OCI-LY3 (cell line): ENCODE results near the gene BTG2.

Experiments used
- H2AFZ ChIP-seq: fragments of 200-600, 300-600 bp; shearing (Covaris generic); 2 replicates; pipeline ENCODE4 v1.6.0; 2014; ENCODE audit warnings: antibody characterized with exemption, low read depth, low read length
- H3K27ac ChIP-seq: fragments of 200-600, 300-600 bp; sonication (generic); 2 replicates; pipeline ENCODE4 v1.5.1; 2014; ENCODE audit warnings: mild to moderate bottlenecking, low read length, moderate library complexity, mixed read lengths
- H3K27me3 ChIP-seq: fragments of 200-600, 300-600 bp; sonication (generic); 2 replicates; pipeline ENCODE4 v1.6.1; 2014; ENCODE audit warnings: low read depth, low read length, mixed read lengths
- H3K36me3 ChIP-seq: fragments of 200-600, 300-600 bp; sonication (generic); replicated peaks from 2 replicates; pipeline ENCODE3; 2014; ENCODE audit warnings: low read depth, low read length, mixed read lengths
- H3K4me1 ChIP-seq: fragments of 300-600, 200-600 bp; sonication (generic); 2 replicates; pipeline ENCODE4 v1.6.1; 2014; ENCODE audit warnings: low read length, mixed read lengths
- H3K4me2 ChIP-seq: fragments of 200-600, 300-600 bp; sonication (generic); 2 replicates; pipeline ENCODE4 v1.6.1; 2014; ENCODE audit warnings: low read length, mixed read lengths
- H3K4me3 ChIP-seq: fragments of 300-600, 200-600 bp; sonication (generic); 2 replicates; pipeline ENCODE4 v1.5.1; 2014; ENCODE audit warnings: antibody characterized with exemption, mild to moderate bottlenecking, low read length, moderate library complexity
- H3K79me2 ChIP-seq: fragments of 300-600, 200-600 bp; shearing (Covaris generic); 2 replicates; pipeline ENCODE4 v1.6.1; 2014; ENCODE audit warnings: mild to moderate bottlenecking, low read length, mixed read lengths
- H3K9ac ChIP-seq: fragments of 300-600, 200-600 bp; shearing (Covaris generic); 2 replicates; pipeline ENCODE4 v1.6.0; 2014; ENCODE audit warnings: mild to moderate bottlenecking, low read length, moderate library complexity
- H3K9me3 ChIP-seq: fragments of 200-600, 300-600 bp; shearing (Covaris generic); 2 replicates; pipeline ENCODE4 v1.6.1; 2014; ENCODE audit warnings: low read length, mixed read lengths; ENCODE audit not compliant: insufficient read depth
- H4K20me1 ChIP-seq: fragments of 200-600, 300-600 bp; sonication (generic); 2 replicates; pipeline ENCODE4 v1.6.1; 2016; ENCODE audit warnings: low read length, mixed read lengths; ENCODE audit not compliant: insufficient read depth
- EZH2phosphoT487 ChIP-seq: fragments of 200-600 bp; shearing (Covaris generic); IDR thresholded peaks from 2 replicates; pipeline ENCODE4 v1.6.1; 2018; ENCODE audit warnings: antibody characterized with exemption, mixed run types, low read depth
- TF ChIP-seq, protein P1 (sequence below): fragments of 200-600, 300-600 bp; sonication (generic); IDR thresholded peaks from 2 replicates; pipeline ENCODE4 v1.5.1; 2014; ENCODE audit warnings: antibody characterized with exemption, low read length, low read depth

The BTG2 gene

DNA sequence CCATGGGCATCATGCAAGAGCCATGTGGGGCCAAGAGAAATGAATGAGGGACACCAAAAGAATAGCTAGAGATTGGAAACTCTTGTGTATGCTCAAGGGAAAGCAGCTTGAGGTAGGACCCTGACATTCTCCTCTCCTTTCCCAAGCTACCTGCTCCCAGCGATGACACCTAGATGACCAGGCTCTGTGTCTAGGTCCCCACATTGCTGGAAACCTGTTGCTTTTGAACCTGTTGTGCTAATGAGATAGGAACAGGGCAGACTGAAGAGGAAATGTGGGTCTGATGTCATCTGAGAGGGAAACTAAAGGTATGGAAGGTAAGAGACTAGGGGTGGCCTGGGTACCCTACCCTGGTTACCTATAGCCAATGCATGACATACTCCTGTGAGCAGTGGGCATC lies 43.8 kb downstream of the BTG2 start:
- Histone ChIP-seq H3K9me3 (no peaks in the 10 kb centered on the region), H3K79me2 (no peaks in the 10 kb centered on the region), H2AFZ (no peak overlapping the region), H4K20me1 (no peaks in the 10 kb centered on the region), H3K9ac (no peak overlapping the region), H3K27me3 (peaks cover 20% of the 10 kb centered on the region), H3K4me3 (no peak overlapping the region), H3K4me1 (peaks cover 6% of the 10 kb centered on the region; the same call in 1 of the 2 replicates), H3K4me2 (no peak overlapping the region), H3K27ac (no peak overlapping the region), H3K36me3 (no peaks in the 10 kb centered on the region)
- TF ChIP-seq EZH2phosphoT487: no peak
- TF ChIP-seq, protein P1, sequence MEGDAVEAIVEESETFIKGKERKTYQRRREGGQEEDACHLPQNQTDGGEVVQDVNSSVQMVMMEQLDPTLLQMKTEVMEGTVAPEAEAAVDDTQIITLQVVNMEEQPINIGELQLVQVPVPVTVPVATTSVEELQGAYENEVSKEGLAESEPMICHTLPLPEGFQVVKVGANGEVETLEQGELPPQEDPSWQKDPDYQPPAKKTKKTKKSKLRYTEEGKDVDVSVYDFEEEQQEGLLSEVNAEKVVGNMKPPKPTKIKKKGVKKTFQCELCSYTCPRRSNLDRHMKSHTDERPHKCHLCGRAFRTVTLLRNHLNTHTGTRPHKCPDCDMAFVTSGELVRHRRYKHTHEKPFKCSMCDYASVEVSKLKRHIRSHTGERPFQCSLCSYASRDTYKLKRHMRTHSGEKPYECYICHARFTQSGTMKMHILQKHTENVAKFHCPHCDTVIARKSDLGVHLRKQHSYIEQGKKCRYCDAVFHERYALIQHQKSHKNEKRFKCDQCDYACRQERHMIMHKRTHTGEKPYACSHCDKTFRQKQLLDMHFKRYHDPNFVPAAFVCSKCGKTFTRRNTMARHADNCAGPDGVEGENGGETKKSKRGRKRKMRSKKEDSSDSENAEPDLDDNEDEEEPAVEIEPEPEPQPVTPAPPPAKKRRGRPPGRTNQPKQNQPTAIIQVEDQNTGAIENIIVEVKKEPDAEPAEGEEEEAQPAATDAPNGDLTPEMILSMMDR: no peak

DNA sequence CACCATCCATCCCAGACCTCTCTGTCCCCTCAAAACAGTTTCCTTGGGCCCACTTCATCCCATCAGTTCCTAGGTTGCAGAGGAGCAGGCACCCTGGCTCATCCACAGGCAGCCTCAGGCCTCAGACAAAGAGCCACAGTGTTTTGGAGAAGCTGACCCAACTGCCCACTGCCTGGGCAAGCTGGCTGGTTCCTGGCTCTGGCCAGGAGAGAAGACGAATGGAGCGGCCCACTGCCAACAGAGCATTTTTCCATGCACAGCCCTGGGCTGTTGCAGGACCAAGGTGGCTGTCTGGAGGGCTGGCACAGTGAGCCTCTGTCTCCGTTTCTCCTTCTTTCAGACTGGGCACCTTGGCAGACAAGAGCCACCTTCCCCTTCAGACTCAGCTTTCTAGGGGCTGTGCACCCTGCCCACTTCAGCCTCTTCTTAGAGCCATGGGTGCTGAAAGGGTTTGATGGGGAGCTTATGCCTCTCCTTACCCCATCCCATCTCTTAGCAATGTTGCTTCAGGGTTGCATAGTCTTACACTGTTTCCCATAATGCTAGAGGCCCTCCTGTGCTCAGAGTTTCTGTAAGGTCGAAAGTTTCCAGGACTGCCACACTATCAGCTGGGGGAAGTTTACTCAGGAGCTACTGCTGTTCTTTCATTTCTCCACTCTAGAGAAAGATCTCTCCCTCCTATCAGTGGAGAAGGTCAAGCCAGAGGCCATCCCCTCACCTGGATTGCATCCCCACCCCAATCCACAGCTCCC lies 44.6 kb downstream of the BTG2 start:
- no peak overlapping the region for H3K4me2 ChIP-seq

DNA sequence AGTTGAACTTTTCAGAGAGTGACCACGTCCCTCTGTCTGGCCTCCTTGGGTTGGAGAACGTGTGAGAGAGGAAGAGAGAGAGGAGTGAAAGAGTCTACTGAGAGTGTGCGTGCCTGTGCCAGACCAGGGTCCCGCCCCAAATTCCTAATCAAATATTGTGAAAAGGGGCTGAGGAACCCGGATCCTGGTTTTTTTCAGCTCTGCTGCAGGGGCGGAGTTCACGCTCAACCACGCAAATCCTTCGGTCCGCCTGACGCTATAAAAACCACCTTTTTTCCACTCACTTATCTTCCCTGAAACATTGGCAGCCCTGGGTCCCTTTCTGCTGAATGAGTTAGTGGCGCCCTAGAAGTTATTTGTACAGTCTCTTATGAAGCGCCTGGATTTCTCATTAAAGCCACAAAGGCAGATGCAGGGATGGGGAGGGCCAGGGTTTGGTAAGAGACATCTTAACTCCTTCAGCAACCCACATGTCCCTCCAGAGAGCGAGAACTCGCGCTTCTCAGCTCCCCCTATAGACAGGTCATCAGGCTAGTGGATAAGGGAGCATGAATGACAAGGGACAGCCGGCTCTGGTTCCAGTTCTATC lies 45.8 kb downstream of the BTG2 start, which contains the start of gene FMOD:
TSS of gene FMOD (minus strand) at position 86 of the 589 bp plus-strand sequence. CDS start 2,852 bp downstream, outside the sequence.
- Histone ChIP-seq H3K9ac (no peak within 1 kb of the TSS), H3K79me2 (no peaks in the 10 kb centered on the region), H4K20me1 (no peaks in the 10 kb centered on the region), H3K4me2 (peak within 1 kb of the TSS; percentile 53), H2AFZ (peak within 1 kb of the TSS; percentile 49), H3K4me3 (peak within 1 kb of the TSS; percentile 39), H3K36me3 (no peaks in the 10 kb centered on the region), H3K4me1 (peaks cover 6% of the 10 kb centered on the region; the same call in 1 of the 2 replicates), H3K27me3 (peaks cover 9% of the 10 kb centered on the region; the same call in 1 of the 2 replicates), H3K9me3 (no peaks in the 10 kb centered on the region), H3K27ac (no peak within 1 kb of the TSS)
- TF ChIP-seq, protein P1: peak; percentile 40
- no peak for TF ChIP-seq EZH2phosphoT487

More for the DNA sequence above, 44.6 kb downstream of the BTG2 start:
- no peaks in the 10 kb centered on the region for H3K36me3 ChIP-seq
- peaks cover 6% of the 10 kb centered on the region; the same call in 1 of the 2 replicates for H3K4me1 ChIP-seq
- no peak overlapping the region for H3K27ac ChIP-seq
- no peak overlapping the region for H3K4me3 ChIP-seq
- H3K9me3 ChIP-seq: no peaks in the 10 kb centered on the region
- no peak for TF ChIP-seq EZH2phosphoT487
- TF ChIP-seq, protein P1: no peak
- H2AFZ ChIP-seq: no peak overlapping the region
- H4K20me1 ChIP-seq: no peaks in the 10 kb centered on the region
- no peaks in the 10 kb centered on the region for H3K79me2 ChIP-seq
- no peak overlapping the region for H3K9ac ChIP-seq
- peaks cover 13% of the 10 kb centered on the region; the same call in 1 of the 2 replicates for H3K27me3 ChIP-seq

DNA sequence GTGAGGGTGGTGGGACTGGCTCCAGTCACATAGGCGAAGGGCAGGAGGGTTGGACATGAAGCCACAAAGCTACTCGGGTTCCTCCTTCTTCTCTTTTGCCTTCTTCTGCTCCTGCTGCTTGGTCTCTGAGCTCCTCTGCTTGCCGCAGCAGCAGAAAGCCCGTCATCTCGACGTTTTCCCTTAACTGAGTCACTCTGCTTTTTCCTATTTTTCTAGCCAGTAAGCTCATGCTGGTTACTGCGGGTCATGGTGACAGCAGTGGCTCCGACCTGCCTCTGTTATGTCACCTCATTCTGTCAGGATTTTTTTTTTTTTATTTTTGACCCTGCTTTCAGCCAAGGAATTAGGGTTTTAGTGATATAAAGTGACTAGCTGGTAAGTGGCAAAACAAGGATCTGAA lies 48.2 kb downstream of the BTG2 start:
- Histone ChIP-seq H3K9ac (no peak overlapping the region), H3K4me1 (peaks cover 6% of the 10 kb centered on the region; the same call in 1 of the 2 replicates), H3K27me3 (peaks cover 10% of the 10 kb centered on the region; the same call in 1 of the 2 replicates), H3K27ac (no peak overlapping the region), H3K4me3 (no peak overlapping the region), H3K36me3 (peaks cover 3% of the 10 kb centered on the region), H3K4me2 (no peak overlapping the region), H3K9me3 (peaks cover 7% of the 10 kb centered on the region; the same call in 1 of the 2 replicates), H2AFZ (no peak overlapping the region), H3K79me2 (no peaks in the 10 kb centered on the region), H4K20me1 (no peaks in the 10 kb centered on the region)
- TF ChIP-seq EZH2phosphoT487: no peak
